Measurements from ENCODE around the gene KCNA4. TPM values are rescaled to one million over a fixed set of nuclear protein-coding genes. Genes with fewer than 3 reads are reported as not detected.
"Not testable (repeated sequence)": the region's sequence is repeated elsewhere in the genome, so short reads cannot be mapped to it uniquely, and the experiment has no call there.

Gene KCNA4
- total RNA-seq, 2 experiments from 2014 or later, result not detected

- H3K27ac Mint-ChIP-seq, result no peak overlapping the region
- H3K27me3 Mint-ChIP-seq, result peaks cover 29% of the 10 kb centered on the region
These were observed 961 bp downstream of the KCNA4 start for GRCh38 chr11:30015725-30016412.

GRCh38 chr11:30012346-30012745, 4.5 kb downstream of the KCNA4 start:
- no peak overlapping the region for H3K4me3 Mint-ChIP-seq
- H3K27ac Mint-ChIP-seq, result no peak overlapping the region

More at GRCh38 chr11:30015725-30016412, 961 bp downstream of the KCNA4 start:
- Mint-ChIP-seq H3K4me1 (no peaks in the 10 kb centered on the region), H3K9me3 (peaks cover 3% of the 10 kb centered on the region), H3K36me3 (no peaks in the 10 kb centered on the region), H3K4me3 (no peak overlapping the region)
- DNase-seq, result no peak

GRCh38 chr11:30009060-30009459, 7.8 kb downstream of the KCNA4 start:
- Mint-ChIP-seq H3K27ac (no peak overlapping the region), H3K4me1 (no peaks in the 10 kb centered on the region), H3K9me3 (peaks cover 2% of the 10 kb centered on the region), H3K36me3 (no peaks in the 10 kb centered on the region), H3K27me3 (peaks cover 3% of the 10 kb centered on the region), H3K4me3 (no peak overlapping the region)
- DNase-seq, result no peak

More at GRCh38 chr11:30012346-30012745, 4.5 kb downstream of the KCNA4 start:
- Mint-ChIP-seq H3K4me1 (no peaks in the 10 kb centered on the region), H3K36me3 (no peaks in the 10 kb centered on the region), H3K27me3 (peaks cover 5% of the 10 kb centered on the region), H3K9me3 (peaks cover 2% of the 10 kb centered on the region)
- DNase-seq, result no peak

- Mint-ChIP-seq H3K4me1 (no peaks in the 10 kb centered on the region), H3K9me3 (peaks cover 2% of the 10 kb centered on the region), H3K27ac (no peak overlapping the region), H3K27me3 (no peaks in the 10 kb centered on the region), H3K4me3 (no peak overlapping the region), H3K36me3 (no peaks in the 10 kb centered on the region)
- DNase-seq, result no peak
These were observed 10.0 kb downstream of the KCNA4 start for GRCh38 chr11:30006876-30007275.

- no peaks in the 10 kb centered on the region for H3K27me3 Mint-ChIP-seq
- no peaks in the 10 kb centered on the region for H3K4me1 Mint-ChIP-seq
- H3K36me3 Mint-ChIP-seq, result no peaks in the 10 kb centered on the region
- no peak overlapping the region for H3K27ac Mint-ChIP-seq
- no peak overlapping the region for H3K4me3 Mint-ChIP-seq
- DNase-seq, result no peak
- H3K9me3 Mint-ChIP-seq, result no peaks in the 10 kb centered on the region
These were observed 14.6 kb downstream of the KCNA4 start for GRCh38 chr11:30002157-30002785.

- no peak overlapping the region for H3K27ac Mint-ChIP-seq
- no peaks in the 10 kb centered on the region for H3K9me3 Mint-ChIP-seq
- no peak for DNase-seq
- no peak overlapping the region for H3K4me3 Mint-ChIP-seq
- H3K27me3 Mint-ChIP-seq, result no peaks in the 10 kb centered on the region
- H3K4me1 Mint-ChIP-seq, result no peaks in the 10 kb centered on the region
- H3K36me3 Mint-ChIP-seq, result no peaks in the 10 kb centered on the region
These were observed 15.7 kb downstream of the KCNA4 start for GRCh38 chr11:30000986-30001750.

GRCh38 chr11:29996016-29996415, 20.8 kb downstream of the KCNA4 start:
- H3K36me3 Mint-ChIP-seq, result no peaks in the 10 kb centered on the region
- no peak overlapping the region for H3K4me3 Mint-ChIP-seq
- H3K27me3 Mint-ChIP-seq, result no peaks in the 10 kb centered on the region
- H3K9me3 Mint-ChIP-seq, result peaks cover 1% of the 10 kb centered on the region
- no peaks in the 10 kb centered on the region for H3K4me1 Mint-ChIP-seq
- no peak overlapping the region for H3K27ac Mint-ChIP-seq
- DNase-seq, result no peak

GRCh38 chr11:29989174-29989970, 27.5 kb downstream of the KCNA4 start:
- H3K36me3 Mint-ChIP-seq, result no peaks in the 10 kb centered on the region
- DNase-seq, result no peak
- H3K9me3 Mint-ChIP-seq, result no peaks in the 10 kb centered on the region
- H3K27ac Mint-ChIP-seq, result no peak overlapping the region
- no peaks in the 10 kb centered on the region for H3K4me1 Mint-ChIP-seq
- H3K27me3 Mint-ChIP-seq, result no peaks in the 10 kb centered on the region
- H3K4me3 Mint-ChIP-seq, result no peak overlapping the region

- no peaks in the 10 kb centered on the region for H3K27me3 Mint-ChIP-seq
- no peak overlapping the region for H3K4me3 Mint-ChIP-seq
- H3K4me1 Mint-ChIP-seq, result no peaks in the 10 kb centered on the region
These were observed 31.6 kb downstream of the KCNA4 start for GRCh38 chr11:29985248-29985647.

GRCh38 chr11:29984544-29984943, 32.3 kb downstream of the KCNA4 start:
- H3K27me3 Mint-ChIP-seq, result no peaks in the 10 kb centered on the region
- no peaks in the 10 kb centered on the region for H3K4me1 Mint-ChIP-seq
- no peaks in the 10 kb centered on the region for H3K36me3 Mint-ChIP-seq
- no peaks in the 10 kb centered on the region for H3K9me3 Mint-ChIP-seq
- H3K4me3 Mint-ChIP-seq, result no peak overlapping the region
- H3K27ac Mint-ChIP-seq, result no peak overlapping the region
- DNase-seq, result no peak

More at GRCh38 chr11:29985248-29985647, 31.6 kb downstream of the KCNA4 start:
- Mint-ChIP-seq H3K36me3 (no peaks in the 10 kb centered on the region), H3K9me3 (no peaks in the 10 kb centered on the region), H3K27ac (no peak overlapping the region)
- no peak for DNase-seq

GRCh38 chr11:29978549-29978948, 38.3 kb downstream of the KCNA4 start:
- no peaks in the 10 kb centered on the region for H3K4me1 Mint-ChIP-seq
- H3K27me3 Mint-ChIP-seq, result no peaks in the 10 kb centered on the region
- H3K4me3 Mint-ChIP-seq, result no peak overlapping the region
- no peaks in the 10 kb centered on the region for H3K9me3 Mint-ChIP-seq
- H3K27ac Mint-ChIP-seq, result no peak overlapping the region
- DNase-seq, result no peak
- H3K36me3 Mint-ChIP-seq, result no peaks in the 10 kb centered on the region

- H3K36me3 Mint-ChIP-seq, DNase-seq, H3K4me3 Mint-ChIP-seq, H3K27ac Mint-ChIP-seq, H3K27me3 Mint-ChIP-seq, H3K4me1 Mint-ChIP-seq, H3K9me3 Mint-ChIP-seq: not testable (repeated sequence)
These were observed 41.2 kb downstream of the KCNA4 start for GRCh38 chr11:29975580-29975979.

- no peak overlapping the region for H3K27ac Mint-ChIP-seq
- H3K36me3 Mint-ChIP-seq, result no peaks in the 10 kb centered on the region
- H3K9me3 Mint-ChIP-seq, result no peaks in the 10 kb centered on the region
- no peaks in the 10 kb centered on the region for H3K27me3 Mint-ChIP-seq
- no peaks in the 10 kb centered on the region for H3K4me1 Mint-ChIP-seq
- H3K4me3 Mint-ChIP-seq, result no peak overlapping the region
- DNase-seq, result no peak
These were observed 53.0 kb downstream of the KCNA4 start for GRCh38 chr11:29963796-29964195.

- DNase-seq, result no peak
- Mint-ChIP-seq H3K4me1 (no peaks in the 10 kb centered on the region), H3K36me3 (no peaks in the 10 kb centered on the region), H3K4me3 (no peak overlapping the region), H3K27ac (no peak overlapping the region), H3K9me3 (no peaks in the 10 kb centered on the region), H3K27me3 (no peaks in the 10 kb centered on the region)
These were observed 53.8 kb downstream of the KCNA4 start for GRCh38 chr11:29963036-29963435.

GRCh38 chr11:29962243-29962642, 54.6 kb downstream of the KCNA4 start:
- no peaks in the 10 kb centered on the region for H3K4me1 Mint-ChIP-seq
- H3K27ac Mint-ChIP-seq, result no peak overlapping the region
- no peak overlapping the region for H3K4me3 Mint-ChIP-seq
- H3K9me3 Mint-ChIP-seq, result no peaks in the 10 kb centered on the region
- no peaks in the 10 kb centered on the region for H3K36me3 Mint-ChIP-seq
- no peak for DNase-seq
- no peaks in the 10 kb centered on the region for H3K27me3 Mint-ChIP-seq
